ENCODE results near the gene ARMC2.
"Not testable (repeated sequence)": the region's sequence is repeated elsewhere in the genome, so short reads cannot be mapped to it uniquely, and the experiment has no call there.

The ARMC2 gene

DNA sequence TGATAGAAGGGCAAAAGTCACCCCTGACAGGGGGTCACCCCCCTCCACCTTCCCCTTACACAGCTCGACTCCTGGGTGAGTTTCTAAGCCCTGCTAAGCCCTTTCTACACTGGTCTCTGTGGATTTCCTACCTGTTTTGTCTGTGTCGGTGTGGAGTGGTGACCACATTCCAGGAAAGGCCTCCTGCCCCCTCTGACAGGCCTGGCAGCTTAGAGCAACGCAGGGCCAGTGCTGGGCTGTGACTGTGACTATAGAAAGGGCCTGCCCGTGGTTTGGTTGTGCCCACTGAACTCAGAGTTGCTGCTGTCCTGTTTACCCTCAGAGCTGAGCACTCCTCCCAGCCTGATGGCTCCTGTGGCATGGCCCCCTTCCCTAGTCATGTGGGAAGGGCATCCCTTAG lies 109.0 kb downstream of the ARMC2 start:
- DNase-seq, result no peak

DNA sequence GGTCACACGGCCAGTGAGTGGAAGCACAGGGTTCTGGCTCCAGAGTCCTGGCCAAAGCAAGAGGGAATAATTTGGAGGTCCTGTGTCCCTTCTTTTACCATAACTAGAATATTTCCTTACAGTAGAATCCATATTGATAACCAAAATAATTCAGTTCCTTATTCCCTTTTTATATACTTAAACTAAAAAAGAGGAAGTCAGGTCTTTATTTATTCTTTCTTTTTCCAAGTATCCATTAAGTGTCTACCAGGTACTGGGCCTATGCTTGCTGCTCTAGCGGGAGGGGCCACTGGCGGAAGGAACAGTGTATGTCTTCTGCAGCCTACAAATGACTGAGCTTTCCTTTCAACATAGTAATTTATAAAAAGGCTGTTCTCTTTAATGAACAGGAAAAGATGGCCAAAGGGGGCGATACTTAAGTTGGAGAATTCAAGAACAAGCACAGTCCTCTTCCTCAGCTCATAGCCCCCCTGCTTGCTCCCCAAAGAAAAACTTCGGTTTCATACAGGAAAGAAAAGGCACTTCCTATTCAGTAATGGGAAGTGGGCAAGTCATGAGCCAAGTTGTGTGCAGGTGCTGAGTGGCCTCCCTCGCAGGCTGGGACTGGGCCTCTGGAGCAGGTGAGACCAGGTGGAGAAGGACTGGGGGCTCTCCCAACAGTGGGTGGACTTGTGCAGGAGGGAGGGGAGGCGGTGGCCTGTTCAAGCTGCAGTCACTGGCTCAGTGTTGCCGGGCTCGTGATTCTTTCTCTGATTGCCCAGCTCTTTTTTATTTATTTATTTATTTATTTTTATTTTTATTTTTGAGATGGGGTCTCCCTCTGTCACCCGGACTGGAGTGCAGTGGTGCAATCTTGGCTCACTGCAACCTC lies 110.9 kb downstream of the ARMC2 start:
- DNase-seq, result no peak

DNA sequence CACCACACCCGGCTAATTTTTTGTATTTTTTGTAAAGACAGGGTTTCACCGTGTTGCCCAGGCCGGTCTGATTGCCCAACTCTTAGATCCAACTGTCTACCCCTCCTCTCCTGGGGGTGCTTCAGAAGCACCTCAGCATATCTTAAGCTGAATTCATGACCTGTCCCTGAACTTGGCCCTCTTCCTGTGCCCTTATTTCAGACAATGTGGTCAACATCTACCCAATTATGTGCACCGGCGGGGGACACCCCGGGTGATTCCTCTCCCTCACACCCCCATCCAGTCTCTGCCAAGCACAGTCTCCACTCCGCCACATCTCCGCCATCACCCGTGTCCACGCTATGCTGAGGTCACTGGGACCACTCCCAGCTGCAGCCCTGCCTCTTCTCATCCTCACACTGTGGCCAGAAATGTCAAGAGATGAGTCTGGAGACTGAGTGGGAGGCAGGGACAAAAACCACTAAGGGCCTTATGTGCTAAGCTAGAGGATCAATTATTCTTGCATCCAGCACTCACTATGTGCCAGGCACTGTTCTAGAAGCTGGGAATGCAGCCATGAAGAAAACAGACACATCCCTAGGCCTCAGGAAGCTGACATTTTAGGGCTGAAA lies 111.9 kb downstream of the ARMC2 start:
- no peak for DNase-seq

DNA sequence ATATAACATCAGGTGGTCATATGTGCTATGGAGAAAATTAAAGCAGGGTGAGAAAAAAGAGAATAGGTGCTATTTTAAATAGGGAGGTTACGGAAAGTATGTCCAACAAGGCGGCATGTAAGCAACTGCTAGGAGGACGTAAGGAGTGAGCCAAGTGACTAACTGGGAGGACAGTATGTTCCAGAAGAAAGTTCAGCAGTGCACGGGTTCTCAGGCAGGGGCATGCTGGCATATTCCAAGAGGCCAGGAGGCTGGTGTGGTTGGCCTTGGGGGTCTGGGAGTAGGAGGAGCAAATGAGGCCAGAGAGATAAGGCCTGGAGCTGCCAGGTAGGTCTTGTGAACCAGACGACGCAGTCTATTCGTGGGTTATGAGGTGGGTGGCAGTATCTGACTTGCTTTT lies 112.4 kb downstream of the ARMC2 start:
- DNase-seq, result no peak

DNA sequence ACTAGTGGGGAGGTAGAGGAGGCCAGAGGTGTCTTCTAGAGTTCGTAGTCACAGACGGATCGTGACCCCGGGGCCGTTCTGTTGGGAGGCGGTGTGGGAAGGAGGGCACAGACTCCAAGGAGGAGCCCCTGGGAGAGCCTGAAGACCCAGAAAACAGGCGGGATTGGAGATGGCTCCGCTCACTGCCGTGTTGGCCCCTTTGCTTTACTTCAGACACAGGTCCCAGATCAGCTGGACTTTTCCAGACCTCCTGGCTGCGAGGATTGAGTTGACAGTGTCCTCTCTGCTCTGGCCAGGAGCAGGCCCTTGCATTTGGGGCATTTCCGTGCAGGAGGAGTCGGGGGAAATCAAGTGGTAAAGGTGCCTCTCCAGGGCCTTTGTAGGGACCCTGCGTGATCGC lies 112.9 kb downstream of the ARMC2 start:
- DNase-seq, result no peak

DNA sequence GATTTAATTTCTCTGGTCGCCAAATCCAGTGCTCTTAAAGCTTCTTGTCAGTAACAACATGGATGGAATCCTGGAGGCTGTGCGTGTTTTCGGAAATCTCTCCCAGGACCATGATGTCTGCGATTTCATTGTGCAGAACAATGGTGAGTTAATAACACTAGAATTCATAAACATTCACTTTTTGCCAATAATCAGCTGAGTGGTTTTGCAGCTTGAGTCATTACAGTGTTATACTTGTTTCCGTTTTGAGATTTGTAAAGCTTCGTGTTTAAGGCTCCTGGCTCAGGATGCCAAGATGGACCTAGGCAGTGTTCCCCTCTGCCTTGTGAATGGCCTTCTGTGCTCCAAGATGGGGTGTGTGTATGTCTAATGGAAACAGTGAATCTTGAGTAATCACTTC lies 113.8 kb downstream of the ARMC2 start:
- no peak for DNase-seq

DNA sequence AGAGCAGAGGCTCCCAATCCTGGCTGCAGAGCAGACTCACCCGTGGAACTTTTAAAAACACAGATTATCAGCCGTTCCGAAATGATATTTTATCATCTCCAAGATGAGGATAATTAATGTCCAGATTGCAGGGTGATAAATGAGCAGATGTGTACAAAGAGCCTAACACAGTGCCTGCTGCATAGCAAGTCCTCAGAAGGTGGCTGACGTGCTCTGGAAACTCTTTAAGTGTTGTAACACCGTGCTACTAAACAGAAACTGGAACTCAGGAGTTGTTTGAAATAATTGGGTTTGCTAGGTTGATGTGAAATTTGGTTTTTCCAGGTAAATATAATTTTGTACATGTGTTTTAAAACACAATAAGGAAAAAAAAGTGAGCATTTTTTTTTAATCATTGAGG lies 118.0 kb downstream of the ARMC2 start:
- no peak for DNase-seq

DNA sequence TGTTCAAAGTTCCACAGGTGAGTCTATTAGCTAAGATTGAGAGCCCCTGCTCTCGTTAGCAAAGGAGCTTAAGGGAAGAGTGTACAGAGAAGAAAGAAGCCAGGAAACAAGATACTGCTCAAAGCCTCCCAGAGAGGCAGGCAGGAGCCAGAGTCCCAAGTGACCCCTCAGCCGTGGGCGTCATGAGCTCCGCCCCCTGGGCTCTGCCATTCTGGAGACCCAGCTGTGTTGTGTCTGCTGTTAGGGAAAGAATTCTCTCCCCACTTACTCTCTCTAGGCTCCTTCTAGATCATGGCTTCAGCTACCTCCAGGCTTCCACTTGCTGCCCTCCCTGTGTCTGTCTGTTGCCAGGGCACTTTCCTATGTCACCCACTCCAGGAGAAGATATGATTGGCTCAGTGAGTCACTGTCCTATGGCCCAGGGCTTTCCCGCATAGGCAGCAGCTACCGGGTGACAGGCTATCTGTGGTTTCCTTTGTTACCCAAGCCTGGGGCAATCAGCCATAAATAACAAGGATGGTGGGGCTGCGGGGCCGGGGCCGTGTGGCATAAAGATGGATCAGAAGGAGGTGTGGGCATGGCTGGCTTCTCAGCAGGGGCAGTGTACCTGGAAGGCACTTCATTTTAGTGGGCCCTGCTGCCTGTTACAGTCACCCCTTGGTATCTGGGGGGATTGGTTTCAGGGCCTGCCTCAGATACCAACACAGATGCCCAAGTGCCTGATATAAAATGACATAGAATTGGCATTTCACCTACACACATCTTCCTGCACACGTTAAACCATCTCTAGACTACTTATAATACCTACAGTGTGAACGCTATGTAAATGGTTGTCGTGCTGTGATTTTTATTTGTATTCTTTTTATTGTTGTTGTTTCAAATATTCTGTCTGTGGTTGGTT lies 118.9 kb downstream of the ARMC2 start:
- peak; percentile 50 for DNase-seq

DNA sequence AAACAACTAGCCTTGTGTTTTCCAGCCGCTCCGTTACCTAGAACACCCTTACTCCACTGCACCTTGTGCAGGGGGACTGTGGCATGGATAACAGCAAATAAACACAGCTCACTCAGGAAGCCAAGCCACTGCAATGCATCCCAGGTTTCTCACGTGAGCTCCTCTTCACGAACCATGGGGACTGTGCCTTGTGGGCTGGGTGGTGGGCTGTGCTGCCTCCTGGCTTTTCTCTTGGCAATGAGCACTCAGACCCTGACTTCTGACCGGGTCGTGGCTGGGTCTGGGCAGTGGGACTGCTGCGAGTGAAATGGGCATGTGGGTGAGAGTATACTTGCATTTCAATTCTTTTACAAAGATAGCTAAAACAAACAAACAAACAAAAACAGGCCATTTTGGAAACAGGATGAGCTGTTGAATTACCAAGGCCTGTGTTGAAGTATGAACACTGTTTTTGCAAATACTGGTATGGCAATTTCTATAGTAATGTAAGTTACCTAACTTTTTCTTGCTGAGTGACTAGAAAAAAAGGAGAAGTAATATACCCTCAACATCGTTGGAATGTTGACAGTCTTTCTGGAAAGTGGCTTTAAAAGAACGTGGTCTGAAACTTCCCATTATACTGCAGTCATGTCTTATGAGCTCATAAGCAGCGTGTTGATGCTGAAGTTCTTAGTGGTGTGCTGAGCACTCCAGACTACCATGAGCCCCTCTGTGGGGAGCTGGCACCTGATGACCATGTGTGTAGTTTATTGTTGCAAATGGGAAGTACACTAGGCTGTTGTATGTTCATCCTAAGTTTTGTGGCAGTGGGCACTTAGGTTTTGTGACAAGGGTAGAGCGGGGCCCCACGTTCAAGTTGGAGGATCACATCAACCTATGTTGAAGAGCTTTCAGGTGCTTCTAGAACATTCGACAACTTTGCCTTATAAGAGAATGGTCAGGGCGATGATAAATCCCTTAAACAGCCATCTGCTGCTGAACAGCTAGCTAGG lies 120.4 kb downstream of the ARMC2 start:
- DNase-seq, result no peak

DNA sequence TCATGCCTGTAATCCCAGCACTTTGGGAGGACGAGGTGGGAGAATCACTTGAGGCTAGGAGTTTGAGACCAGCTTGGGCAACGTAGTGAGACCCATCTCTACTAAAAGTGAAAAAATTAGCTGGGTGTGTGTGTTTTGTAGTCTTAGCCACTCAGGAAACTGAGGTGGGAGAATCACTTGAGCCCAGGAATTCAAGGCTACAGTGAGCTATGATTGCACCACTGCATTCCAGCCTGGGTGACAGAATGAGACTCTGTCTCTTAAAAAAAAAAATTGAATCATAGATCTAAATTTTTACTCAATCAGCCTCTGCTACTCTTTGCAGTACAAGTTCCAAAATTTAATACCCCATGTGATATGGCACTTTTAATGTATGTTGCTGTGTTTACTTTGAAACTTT lies 121.6 kb downstream of the ARMC2 start:
- no peak for DNase-seq

DNA sequence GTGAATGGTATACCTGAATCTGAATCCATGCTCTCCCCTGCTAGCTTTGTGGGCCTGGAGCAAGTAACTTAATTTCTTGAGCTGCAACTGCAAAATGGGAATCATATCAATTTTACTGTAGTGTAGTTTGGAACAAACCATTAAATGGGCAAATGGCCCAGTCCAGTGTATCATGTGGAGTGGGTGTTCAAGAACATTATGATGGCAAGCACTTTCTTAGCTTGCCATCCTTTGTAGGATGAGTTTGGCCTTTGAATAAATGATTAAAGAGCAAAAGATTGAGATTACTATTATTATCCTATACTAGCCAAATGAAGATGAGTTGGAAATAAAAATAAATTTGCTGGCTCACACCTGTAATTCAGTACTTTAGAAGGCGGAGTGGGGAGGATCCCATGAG lies 126.0 kb downstream of the ARMC2 start:
- DNase-seq, result no peak

DNA sequence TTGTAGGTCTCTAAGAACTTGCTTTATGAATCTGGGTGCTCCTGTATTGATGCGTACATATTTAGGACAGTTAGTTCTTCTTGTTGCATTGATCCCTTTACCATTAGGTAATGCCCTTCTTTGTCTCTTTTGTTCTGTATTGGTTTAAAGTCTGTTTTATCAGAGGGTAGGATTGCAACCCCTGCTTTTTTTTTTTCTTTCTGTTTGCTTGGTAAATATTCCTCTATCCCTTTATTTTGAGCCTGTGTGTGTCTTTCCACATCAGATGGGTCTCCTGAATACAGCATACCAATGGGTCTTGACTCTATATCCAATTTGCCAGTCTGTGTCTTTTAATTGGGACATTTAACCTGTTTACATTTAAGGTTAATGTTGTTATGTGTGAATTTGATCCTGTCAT lies 130.4 kb downstream of the ARMC2 start:
- not testable (repeated sequence) for DNase-seq

DNA sequence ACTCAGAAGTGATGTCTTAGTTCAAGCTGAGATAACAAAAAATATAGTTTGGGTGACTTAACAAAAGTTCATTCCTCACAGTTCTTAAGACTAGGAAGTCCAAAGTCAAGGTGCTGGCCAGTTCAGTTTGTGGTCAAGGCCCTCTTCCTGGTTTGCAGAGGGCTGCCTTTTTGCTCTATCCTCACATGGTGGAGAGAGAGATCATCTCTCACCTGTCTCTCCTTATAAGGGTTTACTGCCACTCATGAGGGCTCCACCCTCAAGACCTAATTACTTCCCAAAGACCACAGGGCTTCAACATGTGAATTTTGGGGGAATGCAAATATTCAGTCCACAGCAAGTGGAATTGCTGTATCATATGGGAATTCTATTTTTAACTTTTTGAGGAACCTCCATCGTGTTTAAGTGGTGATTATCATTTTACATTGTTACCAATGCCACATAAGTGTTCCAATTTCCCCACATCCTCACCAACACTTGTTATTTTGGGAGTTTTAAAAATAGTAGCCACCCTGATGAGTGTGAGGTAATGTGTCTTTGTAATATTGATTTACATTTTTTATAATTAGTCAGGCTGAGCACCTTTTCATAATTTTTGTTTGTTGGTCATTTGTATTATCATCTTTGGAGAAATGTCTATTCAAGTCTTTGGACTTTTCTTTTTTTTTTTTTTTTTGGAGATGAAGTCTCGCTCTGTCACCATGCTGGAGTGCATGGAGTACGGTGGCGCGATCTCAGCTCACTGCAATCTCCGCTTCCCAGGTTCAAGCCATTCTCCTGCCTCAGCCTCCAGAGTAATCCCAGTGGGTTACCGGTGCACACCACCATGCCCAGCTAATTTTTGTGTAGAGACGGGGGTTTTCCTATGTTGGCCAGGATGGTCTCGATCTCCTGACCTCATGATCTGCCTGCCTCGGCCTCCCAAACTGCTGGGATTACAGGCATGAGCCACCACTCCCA lies 134.2 kb downstream of the ARMC2 start:
- DNase-seq, result no peak

DNA sequence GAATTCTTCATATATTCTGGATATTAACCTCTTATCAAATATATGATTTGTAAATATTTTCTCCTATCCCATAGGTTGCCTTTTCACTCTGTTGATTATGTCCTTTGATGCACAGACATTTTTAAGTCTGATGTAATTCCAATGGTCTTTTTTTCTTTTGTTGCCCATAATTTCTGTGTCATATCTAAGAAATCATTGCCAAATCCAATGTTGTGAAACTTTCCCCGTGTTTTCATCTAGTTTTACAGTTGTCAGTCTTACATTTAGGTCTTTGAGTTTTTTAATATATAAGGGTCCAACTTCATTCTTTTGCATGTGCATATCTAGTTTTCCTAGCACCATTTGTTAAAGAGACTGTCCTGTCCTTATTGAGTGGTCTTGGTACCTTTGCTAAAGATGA lies 134.9 kb downstream of the ARMC2 start:
- DNase-seq, result no peak

DNA sequence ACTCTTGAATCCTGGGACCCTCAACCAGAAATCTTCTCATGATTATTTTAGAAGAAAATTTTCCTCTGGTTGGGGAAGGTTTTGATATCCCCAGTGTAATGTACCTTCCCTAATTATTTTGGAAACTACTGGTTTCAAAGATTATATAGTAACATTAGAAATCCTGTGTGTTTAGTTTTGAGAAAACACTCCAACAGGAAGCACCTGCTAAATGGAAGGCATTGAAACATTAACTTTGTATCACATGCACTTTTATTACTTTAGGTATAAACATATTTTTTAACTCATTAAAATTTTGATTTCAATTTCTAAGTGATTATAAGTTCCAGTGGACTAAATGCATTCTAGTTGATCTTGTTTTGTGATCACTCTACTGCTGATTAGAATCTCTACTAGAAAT lies 137.1 kb downstream of the ARMC2 start:
- DNase-seq, result no peak

DNA sequence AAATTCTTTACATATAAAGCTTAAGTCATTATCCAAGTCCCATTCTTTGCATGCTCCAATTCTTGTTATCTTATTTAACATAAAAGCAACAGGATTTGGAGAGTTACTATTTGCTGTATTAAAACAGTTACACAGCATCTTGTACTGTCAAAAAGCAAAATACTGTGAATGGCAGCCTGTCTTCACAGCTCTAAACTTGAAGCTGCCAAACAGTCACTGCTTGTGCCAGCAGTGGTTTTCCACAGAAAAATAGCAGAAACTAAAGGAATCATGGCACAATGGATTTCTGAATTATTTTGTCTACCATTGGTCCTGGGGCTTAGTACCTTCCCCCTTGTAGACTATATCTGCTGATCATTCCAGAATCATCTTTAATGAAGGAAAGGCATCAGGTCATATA lies 138.9 kb downstream of the ARMC2 start:
- no peak for DNase-seq

DNA sequence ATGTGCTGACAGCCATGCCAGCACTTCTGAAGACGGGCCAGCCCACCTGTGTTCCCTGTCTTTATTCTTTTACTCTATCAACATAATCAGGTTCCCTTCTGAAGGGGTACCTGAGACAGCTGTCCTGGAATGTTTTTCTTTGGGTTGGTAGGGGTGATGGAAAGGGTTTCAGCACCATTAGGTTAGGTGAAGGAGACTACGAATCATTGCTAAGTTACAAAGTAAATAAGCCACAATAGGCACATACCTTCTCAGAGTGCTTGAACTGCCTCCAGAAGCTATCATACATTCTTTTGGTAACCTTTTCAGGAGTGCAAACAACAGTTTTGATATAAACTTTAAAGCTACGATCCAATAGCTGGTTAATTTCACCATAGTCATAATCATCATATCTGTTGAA lies 140.1 kb downstream of the ARMC2 start:
- DNase-seq, result no peak

DNA sequence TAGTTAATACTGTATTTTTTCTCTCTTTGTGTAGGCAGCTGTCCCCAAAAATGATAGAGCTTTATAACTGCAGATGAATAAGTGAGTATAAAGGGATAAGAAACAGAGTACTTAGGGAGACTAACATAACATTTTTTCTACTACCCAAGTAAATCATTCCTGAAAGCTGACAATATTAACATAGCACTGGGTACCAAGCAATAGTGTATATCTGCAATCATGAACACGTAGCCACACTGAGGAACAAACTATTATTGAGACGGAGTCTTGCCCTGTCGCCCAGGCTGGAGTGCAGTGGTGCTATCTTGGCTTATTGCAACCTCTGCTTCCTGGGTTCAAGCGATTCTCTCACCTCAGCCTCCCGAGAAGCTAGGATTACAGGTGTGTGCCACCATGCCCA lies 140.5 kb downstream of the ARMC2 start:
- DNase-seq, result no peak

DNA sequence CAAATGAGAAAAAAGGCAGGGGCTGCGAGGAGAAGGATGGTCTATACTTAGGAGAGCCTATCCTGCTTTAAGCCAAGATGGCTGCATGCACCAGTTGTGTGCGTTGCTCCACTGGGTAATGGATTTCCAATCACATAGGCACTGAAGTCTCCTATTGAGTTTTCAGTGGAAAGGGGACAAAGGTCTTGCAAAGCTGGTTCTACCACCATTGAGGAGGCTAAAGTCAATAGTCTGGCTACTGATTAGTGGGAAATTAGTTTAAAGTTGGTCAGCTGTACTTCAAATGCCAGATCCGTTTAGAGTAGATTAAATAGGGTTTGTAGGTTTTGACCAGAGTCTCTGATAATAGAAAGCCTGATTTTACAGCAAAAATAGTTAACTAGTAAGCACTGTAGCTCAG lies 141.5 kb downstream of the ARMC2 start:
- no peak for DNase-seq

DNA sequence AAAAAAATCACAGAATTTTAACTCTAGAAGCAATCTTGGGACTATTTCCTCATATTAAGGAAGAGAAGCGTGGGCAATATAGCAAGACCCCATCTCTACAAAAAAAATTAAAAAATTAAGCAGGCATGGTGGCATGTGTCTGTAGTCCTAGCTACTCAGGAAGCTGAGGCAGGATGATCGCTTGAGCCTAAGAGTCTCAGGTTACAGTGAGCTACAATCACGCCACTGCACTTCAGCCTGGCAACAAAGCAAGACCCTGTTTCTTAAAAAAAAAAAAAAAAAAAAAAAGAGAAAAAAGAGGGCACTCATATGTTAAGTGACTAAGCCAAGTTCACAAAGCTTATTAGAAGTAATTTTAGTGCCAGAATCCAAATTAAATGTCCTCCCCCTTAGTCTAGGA lies 145.7 kb downstream of the ARMC2 start:
- DNase-seq, result no peak

DNA sequence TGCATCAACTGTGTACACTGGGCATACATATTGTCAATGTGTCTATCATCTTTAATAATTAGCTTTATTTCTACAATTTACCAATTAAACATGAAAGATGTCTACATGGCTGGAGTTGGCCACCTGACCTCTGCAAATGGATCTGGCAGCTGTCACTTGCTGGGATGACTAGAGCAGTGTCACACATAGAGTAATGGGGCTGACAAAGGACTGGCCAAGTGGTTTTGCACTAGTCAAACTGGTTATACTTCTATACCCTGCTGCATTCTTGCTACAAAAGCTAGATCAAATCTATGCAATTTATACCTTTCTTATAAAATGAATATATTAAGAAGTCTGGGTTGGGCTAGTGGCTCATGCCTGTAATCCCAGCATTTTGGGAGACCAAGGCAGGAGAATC lies 147.1 kb downstream of the ARMC2 start:
- DNase-seq, result no peak

All from NK-92 treated with Interleukin-12 subunit alpha and Interleukin-12 subunit beta, amount 100 ng/mL, for 24 hours (cell line).